Vagina (tissue), 2 donors: Measurements from ENCODE around the gene GFRA1. TPM values are rescaled to one million over a fixed set of nuclear protein-coding genes. Genes with fewer than 3 reads are reported as not detected.

Source experiments
- DNase-seq, 2 donors: peaks; one replicate each; pipeline ENCODE4 v3.0.0-alpha.2; 2017; ENCODE audit errors: extremely low spot score in 2 of 2
- H3K27ac ChIP-seq: fragments of 200-600 bp; sonication (generic); one replicate; pipeline ENCODE4 v1.5.1; 2019
- H3K27me3 ChIP-seq: fragments of 200-600 bp; sonication (generic); one replicate; pipeline ENCODE4 v1.5.1; 2019
- H3K36me3 ChIP-seq, 2 donors: fragments of 200-600 bp; sonication (generic); one replicate each; pipeline ENCODE4 v1.5.1; 2017 to 2019
- H3K4me1 ChIP-seq: fragments of 200-600 bp; sonication (generic); one replicate; pipeline ENCODE4 v1.5.1; 2019
- H3K4me3 ChIP-seq, 2 donors: fragments of 200-600 bp; sonication (generic); 1 replicate in 1 of 2; 2 replicates in 1 of 2; pipeline ENCODE4 v1.5.1; 2016 to 2019
- H3K9me3 ChIP-seq: fragments of 200-600 bp; sonication (generic); one replicate; pipeline ENCODE4 v1.5.1; 2019
- CTCF ChIP-seq, 3 experiments: fragments of 450-650 bp in 2 of 3; fragments of 200-600 bp in 1 of 3; sonication (generic) in 1 of 3; IDR thresholded peaks; one replicate each; pipeline ENCODE4 v1.5.1; 2017 to 2019; ENCODE audit warnings: antibody characterized with exemption in 3 of 3, mild to moderate bottlenecking in 2 of 3, moderate library complexity in 2 of 3
- POLR2A ChIP-seq, 2 donors: fragments of 450-650 bp; IDR thresholded peaks; one replicate each; pipeline ENCODE4 v1.6.1; 2017; ENCODE audit warnings: antibody characterized with exemption in 2 of 2, mild to moderate bottlenecking in 2 of 2, moderate library complexity in 2 of 2
- POLR2AphosphoS5 ChIP-seq, 2 donors: sonication (generic); formaldehyde crosslinking; IDR thresholded peaks; one replicate each; pipeline ENCODE4 v1.9.0; 2017; ENCODE audit warnings: antibody characterized with exemption in 2 of 2, mild to moderate bottlenecking in 2 of 2, low read depth in 1 of 2; ENCODE audit not compliant: insufficient read depth in 1 of 2
- intact Hi-C: fragments of 100-400 bp; cut with DNase I; formaldehyde crosslinking; loops from one replicate; pipeline ENCODE4 v1.15.1; 2023
- total RNA-seq: library from RNA; depleted of rRNA; stranded (reverse); fragments of >200 nt; gene quantifications from one replicate; pipeline ENCODE4 v1.2.3, GENCODE V29; 2016

The GFRA1 gene
- total RNA-seq, 1 donor from 2014 or later, result 57.7 TPM

- H3K4me1 ChIP-seq, result no peaks in the 10 kb centered on the region
- H3K27me3 ChIP-seq, result no peaks in the 10 kb centered on the region
- H3K36me3 ChIP-seq, result no peaks in the 10 kb centered on the region
- H3K4me3 ChIP-seq, result no peak overlapping the region
- TF ChIP-seq CTCF (IDR thresholded peaks at IDR 0.05) (no peak), POLR2A (IDR thresholded peaks at IDR 0.05) (no peak), POLR2AphosphoS5 (IDR thresholded peaks at IDR 0.05; ENCODE audit: insufficient read depth in 1 of 2, low read depth in 1 of 2) (no peak)
- intact Hi-C loops, result no loop called here
- DNase-seq, result no peak
- H3K9me3 ChIP-seq, result no peaks in the 10 kb centered on the region
- no peak overlapping the region for H3K27ac ChIP-seq
These were observed 167.7 kb downstream of the GFRA1 start for GRCh38 chr10:116105264-116105663.

- H3K27ac ChIP-seq, result no peak overlapping the region
- no peaks in the 10 kb centered on the region for H3K27me3 ChIP-seq
- no peaks in the 10 kb centered on the region for H3K36me3 ChIP-seq
- H3K9me3 ChIP-seq, result no peaks in the 10 kb centered on the region
- TF ChIP-seq POLR2AphosphoS5 (IDR thresholded peaks at IDR 0.05; ENCODE audit: insufficient read depth in 1 of 2, low read depth in 1 of 2), result no peak
- no peak for TF ChIP-seq CTCF (IDR thresholded peaks at IDR 0.05)
- no peak for TF ChIP-seq POLR2A (IDR thresholded peaks at IDR 0.05)
- DNase-seq, result no peak
- no peaks in the 10 kb centered on the region for H3K4me1 ChIP-seq
- intact Hi-C loops, result no loop called here
- no peak overlapping the region for H3K4me3 ChIP-seq
These were observed 168.6 kb downstream of the GFRA1 start for GRCh38 chr10:116104210-116104932.

GRCh38 chr10:116103668-116104067 lies 169.3 kb downstream of the GFRA1 start:
- H3K9me3 ChIP-seq, result no peaks in the 10 kb centered on the region
- no peaks in the 10 kb centered on the region for H3K36me3 ChIP-seq
- intact Hi-C loops, result no loop called here
- H3K4me1 ChIP-seq, result no peaks in the 10 kb centered on the region
- H3K27me3 ChIP-seq, result no peaks in the 10 kb centered on the region
- no peak for DNase-seq
- TF ChIP-seq CTCF (IDR thresholded peaks at IDR 0.05) (no peak), POLR2A (IDR thresholded peaks at IDR 0.05) (no peak), POLR2AphosphoS5 (IDR thresholded peaks at IDR 0.05; ENCODE audit: insufficient read depth in 1 of 2, low read depth in 1 of 2) (no peak)
- H3K4me3 ChIP-seq, result no peak overlapping the region
- H3K27ac ChIP-seq, result no peak overlapping the region

GRCh38 chr10:116101616-116102315 lies 171.2 kb downstream of the GFRA1 start:
- TF ChIP-seq POLR2AphosphoS5 (IDR thresholded peaks at IDR 0.05; ENCODE audit: insufficient read depth in 1 of 2, low read depth in 1 of 2), result no peak
- TF ChIP-seq CTCF (IDR thresholded peaks at IDR 0.05), result no peak
- TF ChIP-seq POLR2A (IDR thresholded peaks at IDR 0.05), result no peak
- Histone ChIP-seq H3K27me3 (no peaks in the 10 kb centered on the region), H3K4me1 (no peaks in the 10 kb centered on the region), H3K9me3 (no peaks in the 10 kb centered on the region), H3K27ac (no peak overlapping the region), H3K36me3 (no peaks in the 10 kb centered on the region), H3K4me3 (no peak overlapping the region)
- intact Hi-C loops, result no loop called here
- DNase-seq, result no peak

GRCh38 chr10:116100984-116101383 lies 172.0 kb downstream of the GFRA1 start:
- Histone ChIP-seq H3K4me3 (no peak overlapping the region), H3K4me1 (no peaks in the 10 kb centered on the region), H3K36me3 (no peaks in the 10 kb centered on the region), H3K27ac (no peak overlapping the region), H3K27me3 (no peaks in the 10 kb centered on the region), H3K9me3 (no peaks in the 10 kb centered on the region)
- no peak for DNase-seq
- intact Hi-C loops, result no loop called here
- no peak for TF ChIP-seq POLR2AphosphoS5 (IDR thresholded peaks at IDR 0.05; ENCODE audit: insufficient read depth in 1 of 2, low read depth in 1 of 2)
- TF ChIP-seq CTCF (IDR thresholded peaks at IDR 0.05), result no peak
- TF ChIP-seq POLR2A (IDR thresholded peaks at IDR 0.05), result no peak
